ENCODE data around the gene DYNC2H1.

Gene DYNC2H1

DNA sequence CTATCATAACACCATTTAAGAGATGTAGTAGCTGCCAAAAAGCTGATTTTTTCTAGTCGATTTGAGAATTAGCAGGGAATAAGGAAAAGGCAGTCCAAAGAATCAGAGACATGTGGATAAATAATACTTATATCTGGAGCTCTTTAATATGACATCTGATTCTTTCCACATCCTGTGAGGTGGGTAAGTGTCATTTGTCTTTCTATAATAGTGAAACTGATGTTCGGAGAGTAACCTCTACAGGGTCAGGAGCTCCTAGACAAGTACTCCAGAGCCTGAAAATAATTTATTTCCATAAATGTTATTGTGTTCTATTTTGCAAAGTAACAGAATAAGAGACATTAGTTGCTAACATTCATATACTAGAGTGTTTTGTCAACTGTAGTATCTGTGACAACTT lies 367.6 kb downstream of the DYNC2H1 start:
- no peak for DNase-seq

DNA sequence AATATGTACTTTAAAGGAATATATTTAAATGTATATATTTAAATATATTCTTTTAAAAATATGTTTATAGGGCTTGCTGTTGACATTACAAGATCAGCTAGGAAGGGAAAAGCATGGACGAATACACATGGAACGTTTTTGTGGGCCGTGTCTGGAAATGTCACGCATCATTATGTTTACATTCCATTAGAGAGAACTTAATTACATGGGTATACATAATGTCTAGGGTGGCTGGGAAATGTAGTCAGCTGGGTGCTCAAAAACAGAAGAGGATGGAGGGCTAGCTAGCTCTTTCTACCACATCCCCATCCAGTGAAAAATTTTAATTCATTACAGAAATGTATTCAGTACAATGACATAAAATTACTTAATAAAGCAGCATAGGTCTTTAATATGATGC lies 371.2 kb downstream of the DYNC2H1 start:
- DNase-seq: no peak

DNA sequence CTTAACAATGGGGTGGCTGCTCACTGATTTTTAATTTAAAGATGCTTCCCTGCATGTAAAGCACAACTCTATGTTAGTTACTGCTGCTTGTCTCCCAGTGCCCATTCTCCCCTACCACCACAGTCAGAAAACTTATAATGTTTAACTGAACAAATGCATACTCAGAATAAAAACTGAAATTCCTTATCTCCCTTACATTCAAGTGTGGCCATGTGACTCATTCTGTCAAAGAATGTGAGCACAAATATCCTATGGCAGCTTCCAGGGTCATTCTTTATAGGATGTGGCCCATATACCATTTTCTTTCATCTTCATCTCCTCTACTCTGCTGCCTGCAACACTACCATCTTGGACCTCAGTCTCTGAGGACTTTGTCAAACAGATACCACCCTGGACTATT lies 374.8 kb downstream of the DYNC2H1 start:
- DNase-seq: no peak

DNA sequence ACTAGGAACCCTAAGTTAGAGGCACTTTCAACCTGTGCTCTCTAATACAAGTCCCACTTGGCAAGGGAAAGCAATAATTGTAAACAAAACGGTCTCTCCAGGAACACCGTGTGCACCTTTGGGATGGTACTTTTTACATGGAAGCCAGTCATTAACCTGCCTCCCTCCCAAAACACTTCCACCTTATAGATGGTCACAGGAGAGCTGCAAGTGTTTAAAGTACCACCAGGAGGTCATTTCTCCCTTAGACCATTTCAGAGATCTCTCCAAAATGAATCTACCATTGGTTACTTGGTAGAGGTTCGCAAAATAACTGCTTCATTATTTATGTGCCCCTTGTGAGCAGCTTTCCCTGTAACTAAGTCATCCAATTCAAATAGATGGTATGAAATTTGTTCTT lies 375.3 kb downstream of the DYNC2H1 start:
- no peak for DNase-seq

- no peak for DNase-seq
Measured at GRCh38 chr11:103486604-103487003, 377.4 kb downstream of the DYNC2H1 start.

- no peak for DNase-seq
Measured at GRCh38 chr11:103487113-103487512, 377.9 kb downstream of the DYNC2H1 start.

GRCh38 chr11:103488031-103488461 lies 378.8 kb downstream of the DYNC2H1 start:
- no peak for DNase-seq

DNA sequence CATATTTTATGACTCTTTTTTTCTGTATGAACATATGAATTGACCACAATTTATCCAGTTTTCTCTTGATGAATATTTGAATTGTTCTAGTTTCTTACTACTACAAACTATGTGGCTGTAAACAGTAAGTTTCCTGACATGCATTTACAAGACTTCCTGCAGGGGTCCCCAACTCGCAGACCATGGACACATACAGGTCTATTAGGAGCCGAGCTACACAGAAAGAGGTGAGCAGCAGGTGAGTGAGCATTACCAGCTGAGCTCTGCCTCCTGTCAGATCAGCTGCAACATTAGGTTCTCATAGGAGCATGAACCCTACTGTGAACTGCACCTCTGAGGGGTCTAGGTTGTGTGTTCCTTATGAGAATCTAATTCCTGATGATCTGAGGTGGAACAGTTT lies 379.4 kb downstream of the DYNC2H1 start:
- no peak for DNase-seq

- no peak for DNase-seq
Measured at GRCh38 chr11:103491777-103492176, 382.6 kb downstream of the DYNC2H1 start.

DNA sequence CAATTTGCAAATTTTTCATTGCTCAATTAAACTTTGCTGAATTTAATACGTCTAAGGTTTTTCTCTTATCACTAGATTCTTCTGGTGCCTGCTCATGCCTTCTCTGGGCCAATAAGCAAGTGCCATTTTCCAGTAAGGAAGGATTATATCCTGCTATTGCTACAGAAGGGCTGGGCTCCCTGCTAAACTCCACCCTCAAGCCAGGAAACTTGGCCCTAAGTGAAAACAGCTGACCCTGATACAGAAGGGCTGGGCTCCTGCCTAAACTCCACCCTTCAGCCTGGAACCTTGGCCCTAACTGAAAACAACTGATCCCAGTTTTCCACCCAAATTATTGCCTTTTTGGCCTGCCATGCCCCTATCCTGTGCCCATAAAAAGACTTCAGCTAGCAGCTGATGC lies 385.3 kb downstream of the DYNC2H1 start:
- DNase-seq: no peak

DNA sequence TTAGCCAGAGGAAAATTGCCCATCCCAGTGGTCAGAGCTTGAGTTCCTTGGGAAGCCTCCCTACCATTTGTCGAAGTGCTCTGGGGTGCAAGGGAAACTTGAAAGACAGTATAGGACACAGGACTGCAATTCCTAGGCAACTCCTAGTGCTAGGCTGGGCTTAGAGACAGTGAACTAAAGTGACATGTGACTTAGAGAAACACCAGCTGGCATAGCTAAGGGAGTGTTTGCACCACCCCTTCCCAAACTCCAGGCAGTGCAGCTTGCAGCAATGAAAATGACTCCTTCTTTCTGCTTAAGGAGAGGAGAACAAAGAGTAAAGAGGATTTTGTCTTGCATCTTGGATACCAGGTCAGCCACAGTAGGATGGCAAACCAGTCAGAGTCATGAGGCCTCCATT lies 388.0 kb downstream of the DYNC2H1 start:
- no peak for DNase-seq

- DNase-seq: no peak
Measured at GRCh38 chr11:103499710-103500340, 390.6 kb downstream of the DYNC2H1 start.

DNA sequence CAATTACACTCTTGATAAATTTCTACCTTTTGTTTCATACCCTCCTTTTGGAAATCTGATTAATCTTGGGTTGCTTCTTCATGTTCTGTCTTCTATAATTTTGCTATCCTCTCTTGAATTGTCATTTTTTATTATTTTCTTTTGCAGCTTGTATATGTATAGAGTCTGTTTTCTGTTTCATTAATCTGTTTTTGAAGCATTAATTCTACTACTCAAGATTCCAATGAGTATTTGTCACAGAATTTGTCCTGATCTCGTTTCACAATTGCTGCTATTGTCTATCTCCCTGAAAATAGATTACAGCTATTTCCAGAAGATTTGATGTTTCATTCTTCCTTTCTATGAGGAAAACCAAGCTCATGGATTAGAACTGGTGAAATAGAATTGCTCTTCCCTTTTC lies 406.1 kb downstream of the DYNC2H1 start:
- no peak for DNase-seq

DNA sequence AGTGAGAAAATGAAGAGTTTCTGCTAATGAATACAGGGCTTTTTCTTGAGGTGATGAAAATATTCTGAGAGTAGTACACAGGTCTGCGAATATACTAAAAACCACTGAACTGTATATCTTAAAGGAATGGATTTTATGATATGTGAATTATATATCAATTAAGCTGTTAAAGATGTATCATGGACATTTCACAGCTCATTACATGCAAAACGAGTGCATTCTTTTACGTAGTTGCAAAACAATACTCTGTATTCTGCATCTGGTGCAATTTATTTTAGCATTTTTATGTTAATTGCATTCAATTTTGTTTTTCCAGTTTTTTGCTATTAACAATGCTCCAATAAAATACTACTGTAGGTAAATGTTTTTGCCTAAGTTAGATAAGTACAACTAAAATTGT lies 411.6 kb downstream of the DYNC2H1 start:
- no peak for DNase-seq

DNA sequence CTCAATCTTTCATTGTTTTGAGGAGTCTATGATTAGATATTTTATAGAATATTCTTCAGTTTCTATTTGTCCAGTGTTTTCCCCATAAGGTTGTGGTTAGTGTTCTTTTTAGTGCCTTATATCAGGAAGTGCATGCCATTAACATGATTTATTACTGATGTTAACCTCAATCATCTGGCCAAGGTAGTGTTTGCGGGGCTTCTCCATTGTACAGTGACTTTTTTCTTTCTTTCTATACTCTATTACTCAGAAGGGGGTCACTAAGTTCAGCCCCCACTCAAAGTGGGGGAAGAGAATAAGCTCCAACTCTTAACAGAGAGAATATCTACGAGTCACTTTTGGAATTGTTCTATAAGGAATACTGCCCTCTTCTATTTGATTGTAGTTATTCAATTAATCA lies 415.8 kb downstream of the DYNC2H1 start:
- DNase-seq: no peak

- no peak for DNase-seq
Measured at GRCh38 chr11:103528046-103528445, 418.8 kb downstream of the DYNC2H1 start.

DNA sequence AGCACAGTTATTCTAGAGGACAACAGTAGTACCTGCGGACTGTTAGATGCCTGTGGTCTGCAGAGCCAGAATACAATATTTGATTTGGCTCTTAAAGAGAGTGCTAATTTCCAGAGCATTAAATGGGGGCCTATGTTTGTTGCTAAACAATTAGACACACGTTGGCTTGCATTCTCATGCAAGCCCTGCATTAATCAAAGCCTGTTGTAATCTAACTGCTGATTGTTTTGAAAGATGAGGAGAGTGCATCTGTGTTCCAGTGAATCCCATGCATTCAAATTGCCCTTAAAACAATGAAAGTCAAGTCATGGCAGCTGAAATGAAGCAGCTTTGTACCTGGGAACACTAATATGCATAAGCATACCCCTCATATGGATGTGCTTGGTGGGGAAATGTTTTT lies 419.4 kb downstream of the DYNC2H1 start:
- DNase-seq: no peak

- DNase-seq: no peak
Measured at GRCh38 chr11:103529181-103529684, 420.0 kb downstream of the DYNC2H1 start.
